K562 (cell line): ENCODE measurements around the gene C20orf141. TPM values are rescaled to one million over a fixed set of nuclear protein-coding genes. Genes with fewer than 3 reads are reported as not detected.

Experiments used
- ATAC-seq: fragments of 200-7000 bp; cut with Tn5 transposase; 3 replicates; pipeline ENCODE4 v1.9.1; 2020; ENCODE audit warnings: moderate library complexity
- BruUV-seq: library from RNA; stranded (reverse); fragments of 400-500 nt; replicated peaks from 2 replicates; lab custom pipeline; 2021; lab: Mats Ljungman, UMichigan
- CTCF ChIA-PET: fragments of 300-600 bp; formaldehyde crosslinking; extraction: SDS; loops from one replicate; lab custom pipeline; 2021; ENCODE audit warnings: low intra/inter-chr PET ratio; lab: Yijun Ruan, JAX
- POLR2A ChIA-PET: fragments of 300-600, 350-650 bp; sonication (Branson Sonifier 250); formaldehyde crosslinking; extraction: SDS; loops from one replicate; lab custom pipeline; 2021; ENCODE audit warnings: antibody characterized with exemption, inconsistent platforms; lab: Yijun Ruan, JAX
- DNase-seq, 4 experiments: peaks; one replicate each; pipeline versions ENCODE4 v3.0.0 to v3.0.0-alpha.2; 2011 to 2018; ENCODE audit warnings: low spot score in 3 of 4, mixed read lengths in 3 of 4; ENCODE audit errors: extremely low read depth in 1 of 4
- FAIRE-seq: peaks from 2 replicates; lab custom pipeline; 2011; peaks lifted over from hg19 to GRCh38; lab: Jason Lieb, UNC
- H2AFZ ChIP-seq: 2 replicates; pipeline ENCODE4 v1.6.0; 2011; ENCODE audit warnings: low read depth, low read length, control low read depth, inconsistent platforms
- H3K27ac ChIP-seq: fragments of 200-600 bp; 3 replicates; pipeline ENCODE4 v1.8.0; 2011; ENCODE audit warnings: low read depth, mild to moderate bottlenecking, control low read depth, inconsistent platforms, low read length, moderate library complexity, mixed read lengths; ENCODE audit errors: extremely low read depth
- H3K27me3 ChIP-seq, 2 experiments: fragments of 300-600 bp in 1 of 2; 2 replicates in 1 of 2; 3 replicates in 1 of 2; pipeline versions ENCODE4 v1.6.0 to v1.8.0; 2011; ENCODE audit warnings: inconsistent platforms in 2 of 2, low read length in 2 of 2, mild to moderate bottlenecking in 1 of 2, mixed read lengths in 1 of 2, moderate library complexity in 1 of 2; ENCODE audit not compliant: control insufficient read depth in 2 of 2, insufficient read depth in 2 of 2
- H3K36me3 ChIP-seq: fragments of 300-600 bp; 3 replicates; pipeline ENCODE4 v1.8.0; 2011; ENCODE audit warnings: mild to moderate bottlenecking, low read length, inconsistent platforms; ENCODE audit not compliant: control insufficient read depth, insufficient read depth
- H3K4me1 ChIP-seq, 2 experiments: fragments of 200-600 bp in 1 of 2; replicated peaks in 1 of 2; 2 replicates in 1 of 2; 3 replicates in 1 of 2; pipeline versions ENCODE4 v1.5.1 to v1.8.0; 2011; ENCODE audit warnings: inconsistent platforms in 2 of 2, low read length in 2 of 2, mild to moderate bottlenecking in 1 of 2, mixed read lengths in 1 of 2, moderate library complexity in 1 of 2; ENCODE audit not compliant: control insufficient read depth in 2 of 2, insufficient read depth in 2 of 2
- H3K4me2 ChIP-seq: 2 replicates; pipeline ENCODE4 v1.6.1; 2011; ENCODE audit warnings: low read length, control low read depth, inconsistent platforms, mixed read lengths; ENCODE audit not compliant: insufficient read depth
- H3K4me3 ChIP-seq: fragments of 200-600 bp; sonication (generic), shearing (Covaris generic); 2 replicates; pipeline ENCODE4 v1.5.1; 2016; ENCODE audit warnings: control low read depth, inconsistent platforms
- H3K79me2 ChIP-seq: fragments of 200-600 bp; 3 replicates; pipeline ENCODE4 v1.8.0; 2011; ENCODE audit warnings: low read length, inconsistent platforms; ENCODE audit not compliant: control insufficient read depth, insufficient read depth
- H3K9ac ChIP-seq, 2 experiments: 2 replicates each; pipeline versions ENCODE4 v1.6.0 to v1.6.1; 2011; ENCODE audit warnings: low read depth in 2 of 2, low read length in 2 of 2, control low read depth in 1 of 2, inconsistent platforms in 1 of 2, mild to moderate bottlenecking in 1 of 2, mixed read lengths in 1 of 2; ENCODE audit not compliant: insufficient read depth in 1 of 2
- H3K9me1 ChIP-seq: one replicate; pipeline ENCODE4 v1.6.0; 2011; ENCODE audit warnings: inconsistent platforms, mild to moderate bottlenecking, low read length, moderate library complexity; ENCODE audit not compliant: control insufficient read depth, insufficient read depth
- H3K9me3 ChIP-seq: replicated peaks from 2 replicates; pipeline ENCODE4 v1.5.1; 2011; ENCODE audit warnings: low read depth, low read length, inconsistent platforms; ENCODE audit not compliant: control insufficient read depth, insufficient read depth
- H4K20me1 ChIP-seq: replicated peaks from 2 replicates; pipeline ENCODE4 v1.6.1; 2011; ENCODE audit warnings: low read length, inconsistent platforms, mixed read lengths; ENCODE audit not compliant: control insufficient read depth, insufficient read depth
- E4F1 ChIP-seq: fragments of 250-450 bp; sonication (Bioruptor Pico); IDR thresholded peaks from 2 replicates; pipeline ENCODE4 v1.5.0; 2021; ENCODE audit warnings: mild to moderate bottlenecking, borderline replicate concordance
- HMBOX1 ChIP-seq: sonication (generic); IDR thresholded peaks from 2 replicates; pipeline ENCODE4 v1.6.1; 2016
- MITF ChIP-seq: IDR thresholded peaks from 2 replicates; pipeline ENCODE4 v1.6.1; 2014; ENCODE audit warnings: antibody characterized with exemption
- MNT ChIP-seq, 2 experiments: fragments of 450-650 bp; conservative IDR thresholded peaks; 2 replicates each; pipeline ENCODE4 v1.6.1; 2017; ENCODE audit warnings: mild to moderate bottlenecking in 2 of 2, moderate library complexity in 2 of 2
- PATZ1 ChIP-seq: fragments of 250-450 bp; sonication (Bioruptor Pico); IDR thresholded peaks from 2 replicates; pipeline ENCODE4 v1.5.0; 2020; ENCODE audit warnings: mild to moderate bottlenecking, borderline replicate concordance
- RFX7 ChIP-seq: fragments of 250-450 bp; sonication (Bioruptor Pico); IDR thresholded peaks from 2 replicates; pipeline ENCODE4 v1.5.1; 2021; ENCODE audit warnings: mild to moderate bottlenecking
- SMARCA4 ChIP-seq: fragments of 450-650 bp; IDR thresholded peaks from 2 replicates; pipeline ENCODE4 v1.6.1; 2016
- WGBS: fragments of 100-300 bp; shearing (Covaris generic); methylation state at CpG from one replicate; pipeline ENCODE4 v1.1.6; 2016; ENCODE audit warnings: low coverage, mixed read lengths; ENCODE audit not compliant: insufficient coverage; ENCODE audit errors: missing lambda C conversion rate; 5-methylcytosine and 5-hydroxymethylcytosine counted together
- in situ Hi-C: fragments of 300-500 bp; cut with MboI; formaldehyde crosslinking; loops from 4 replicates; pipeline ENCODE4 v1.15.0; 2018; ENCODE audit warnings: inconsistent platforms, mixed read lengths
- intact Hi-C: fragments of 100-400 bp; cut with micrococcal nuclease; formaldehyde crosslinking; loops from 2 replicates; pipeline ENCODE4 v1.14.2; 2022
- polyA plus RNA-seq, 8 experiments: library from polyadenylated mRNA; depleted of rRNA in 4 of 8; stranded (reverse) in 5 of 8; unstranded in 3 of 8; fragments of >200 nt; fragmentation: Nextera tagmentation in 2 of 8; fragmentation: Illumina TruSeq in 1 of 8; extraction: Ambion mirVana in 2 of 8; extraction: Trizol in 1 of 8; gene quantifications; 2 replicates each; pipeline versions ENCODE4 v1.2.1 to v1.2.3, GENCODE V29; 2011 to 2014; ENCODE audit warnings: inconsistent platforms in 1 of 8, missing spikeins in 1 of 8
- total RNA-seq, 7 experiments: library from RNA; depleted of rRNA in 6 of 7; stranded (reverse); fragments of >200 nt in 6 of 7; fragmentation: Illumina TruSeq in 2 of 7; extraction: Trizol in 2 of 7; gene quantifications; 2 replicates each; pipeline versions ENCODE4 v1.2.1 to v1.2.3, GENCODE V29; 2011 to 2021; ENCODE audit warnings: low replicate concordance in 1 of 7

Gene C20orf141
- total and polyA plus RNA-seq, 9 of the 15 experiments (the other 6 are each of a cell fraction or from before 2014, with no cell fraction given): not detected

GRCh38 chr20:2840138-2840966, 25.6 kb downstream of the C20orf141 start, which contains the start of the genes PCED1A and VPS16:
PCED1A (minus strand) TSS chr20:2840655; CDS start chr20:2839912, 743 bp downstream.
VPS16 (plus strand) TSS chr20:2840745; CDS start chr20:2840775, 30 bp downstream.
- Histone ChIP-seq H3K9me1 (no peaks in the 10 kb centered on the region), H3K4me1 (peaks cover 9 to 25% of the 10 kb centered on the region in 2 experiments; a peak in 4 of 5 replicates), H3K4me2 (peak within 1 kb of the TSS; percentile 90), H3K79me2 (peaks cover 3% of the 10 kb centered on the region; the same call in 1 of the 3 replicates), H3K9ac (peak within 1 kb of the TSS; percentile 83 to 93), H4K20me1 (no peaks in the 10 kb centered on the region), H2AFZ (peak within 1 kb of the TSS; percentile 98), H3K36me3 (no peaks in the 10 kb centered on the region), H3K27ac (peak within 1 kb of the TSS; percentile 88), H3K27me3 (no peaks in the 10 kb centered on the region), H3K9me3 (no peaks in the 10 kb centered on the region), H3K4me3 (peak within 1 kb of the TSS; percentile 67)
- POLR2A ChIA-PET: interaction anchor here (0.8 to 1.1 kb wide), 5 partner anchors 14 to 132 kb away, joined by 3 read pairs; no protein-coding TSS in a partner anchor
- no TSS peak for BruUV-seq
- ATAC-seq (peak; percentile 100), FAIRE-seq (peak; percentile 79), DNase-seq (peak; percentile 86 to 93 (median 90))
- WGBS: 9% methylated on average over 27 of the region's 98 CpGs
- in situ Hi-C loops (no loop called here), intact Hi-C loops (no loop called here)
- CTCF ChIA-PET: interaction anchor here (0.5 kb wide), 1 partner anchor 429 kb away, joined by 6 read pairs; no protein-coding TSS in a partner anchor
- TF ChIP-seq PATZ1 (CRISPR knock-in tag) (no peak), RFX7 (CRISPR knock-in tag) (no peak), MITF (peak; percentile 72; the same call in 1 of the 2 replicates), MNT (conservative IDR thresholded peaks at IDR 0.05) (peak; percentile 98 to 99), HMBOX1 (no peak), SMARCA4 (no peak), E4F1 (CRISPR knock-in tag) (no peak)
